ENCODE results near the gene OIT3. TPM values are rescaled to one million over a fixed set of nuclear protein-coding genes. Genes with fewer than 3 reads are reported as not detected.

OIT3 gene
- total and polyA plus RNA-seq, 2 of the 8 experiments (the other 6 are each of a cell fraction or from before 2014, with no cell fraction given), result not detected

DNA sequence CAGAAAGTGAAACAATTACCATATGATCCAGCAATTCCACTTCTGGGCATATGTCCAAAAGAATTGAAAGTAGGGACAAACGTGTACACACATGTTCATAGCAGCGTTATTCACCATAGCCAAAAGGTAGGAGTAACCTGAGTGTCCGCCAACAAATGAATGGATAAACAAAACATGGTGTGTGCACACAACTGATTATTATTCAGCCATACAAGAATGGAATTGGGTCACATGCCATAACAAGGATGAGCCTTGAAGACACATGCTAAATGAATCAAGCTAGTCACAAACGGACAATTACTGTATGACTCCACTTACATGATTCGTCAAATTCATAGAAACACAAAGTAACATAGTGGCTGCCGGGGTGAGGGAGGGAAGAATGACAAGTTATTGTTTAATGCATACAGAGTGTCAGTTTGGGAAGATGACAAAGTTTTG, 4.1 kb upstream of the OIT3 start (continued):
- TF ChIP-seq KDM1A (IDR thresholded peaks at IDR 0.05; ENCODE audit: borderline replicate concordance, low read length) (no peak), KDM5A (IDR thresholded peaks at IDR 0.05; ENCODE audit: low read length) (no peak), TCF12 (IDR thresholded peaks at IDR 0.05; ENCODE audit: low read depth, low read length) (no peak)

Data from H1 (cell line).